ENCODE data around the gene TMPRSS11B.

Gene TMPRSS11B

DNA sequence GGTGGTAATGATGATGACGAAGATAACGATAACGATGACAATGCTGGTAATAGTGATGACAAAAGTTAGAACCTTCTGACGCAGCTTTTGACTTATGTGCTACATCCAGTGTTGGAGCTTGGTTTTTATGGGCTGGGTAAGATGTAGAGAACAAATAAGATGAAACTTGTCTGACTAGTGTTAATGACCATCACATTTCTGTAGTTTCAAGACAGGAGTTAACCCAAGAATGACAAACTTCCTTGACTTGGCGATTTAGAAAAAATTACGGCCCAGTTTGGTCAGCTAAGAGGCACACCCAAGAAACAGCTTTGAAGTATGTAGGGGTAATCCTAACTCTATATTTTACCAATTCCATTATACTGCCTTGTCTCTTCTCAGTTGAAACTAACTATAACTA lies at the start of gene TMPRSS11B:
Gene TMPRSS11B (minus strand): TSS at position 101 of the 400 bp plus-strand sequence. CDS start 136 bp downstream, outside the sequence.
- TF ChIP-seq CTCF (IDR thresholded peaks at IDR 0.05), result no peak
- no peak within 1 kb of the TSS for H3K4me2 ChIP-seq (ENCODE audit: low read length)
- H3K27me3 ChIP-seq (ENCODE audit: control insufficient read depth, insufficient read depth, low read length), result no peaks in the 10 kb centered on the region
- no peak within 1 kb of the TSS for H3K4me3 ChIP-seq (ENCODE audit: low read depth, low read length)
- no peaks in the 10 kb centered on the region for H3K36me3 ChIP-seq (ENCODE audit: control insufficient read depth, insufficient read depth, low read length)
- H3K9ac ChIP-seq, result no peak within 1 kb of the TSS
- no peak within 1 kb of the TSS for H3K27ac ChIP-seq
- H3K9me3 ChIP-seq (ENCODE audit: control insufficient read depth, low read length), result no peaks in the 10 kb centered on the region
- H3K79me2 ChIP-seq, result no peaks in the 10 kb centered on the region
- no peaks in the 10 kb centered on the region for H3K4me1 ChIP-seq
- H2AFZ ChIP-seq, result no peak within 1 kb of the TSS

DNA sequence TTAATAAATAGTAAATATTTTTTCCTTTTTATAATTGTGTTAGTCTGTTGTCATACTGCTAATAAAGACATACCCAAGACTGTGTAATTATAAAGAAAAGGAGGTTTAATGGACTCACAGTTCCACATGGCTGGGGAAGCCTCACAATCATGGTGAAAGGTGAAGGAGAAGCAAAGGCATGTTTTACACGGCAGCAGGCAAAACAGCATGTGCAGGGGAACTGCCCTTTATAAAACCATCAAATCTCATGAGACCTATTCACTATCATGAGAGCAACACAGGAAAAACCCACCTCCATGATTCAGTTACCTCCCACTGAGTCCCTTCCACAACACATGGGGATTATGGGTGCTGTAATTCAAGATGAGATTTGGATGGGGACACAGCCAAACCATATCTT lies 45.8 kb upstream of the TMPRSS11B start:
- no peaks in the 10 kb centered on the region for H3K4me1 ChIP-seq
- no peak overlapping the region for H3K4me3 ChIP-seq (ENCODE audit: low read depth, low read length)
- no peak overlapping the region for H2AFZ ChIP-seq
- no peak overlapping the region for H3K4me2 ChIP-seq (ENCODE audit: low read length)
- no peak for TF ChIP-seq CTCF (IDR thresholded peaks at IDR 0.05)
- no peaks in the 10 kb centered on the region for H3K79me2 ChIP-seq
- H3K27me3 ChIP-seq (ENCODE audit: control insufficient read depth, insufficient read depth, low read length), result no peaks in the 10 kb centered on the region
- H3K9ac ChIP-seq, result no peak overlapping the region
- H3K27ac ChIP-seq, result no peak overlapping the region
- no peaks in the 10 kb centered on the region for H3K36me3 ChIP-seq (ENCODE audit: control insufficient read depth, insufficient read depth, low read length)
- H3K9me3 ChIP-seq (ENCODE audit: control insufficient read depth, low read length), result no peaks in the 10 kb centered on the region

DNA sequence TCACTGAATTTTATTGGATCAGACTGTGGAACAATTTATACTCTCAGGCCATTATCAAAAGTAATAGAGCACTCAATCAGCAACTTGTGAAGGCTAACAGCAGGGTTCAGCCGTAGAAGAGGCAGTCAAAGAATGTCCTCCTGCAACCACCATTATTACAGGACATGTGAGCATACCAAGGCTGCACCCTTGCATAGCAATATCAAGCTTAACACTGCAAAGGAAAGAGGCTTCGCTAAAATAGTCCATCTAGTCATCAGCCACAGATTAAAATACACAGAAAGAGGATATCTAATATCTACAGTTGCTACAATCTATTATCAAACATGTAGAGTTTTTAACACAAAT lies 42.9 kb upstream of the TMPRSS11B start:
- no peak overlapping the region for H3K4me3 ChIP-seq (ENCODE audit: low read depth, low read length)
- H3K36me3 ChIP-seq (ENCODE audit: control insufficient read depth, insufficient read depth, low read length), result no peaks in the 10 kb centered on the region
- H2AFZ ChIP-seq, result no peak overlapping the region
- H3K27me3 ChIP-seq (ENCODE audit: control insufficient read depth, insufficient read depth, low read length), result no peaks in the 10 kb centered on the region
- no peak overlapping the region for H3K27ac ChIP-seq
- H3K79me2 ChIP-seq, result no peaks in the 10 kb centered on the region
- no peaks in the 10 kb centered on the region for H3K9me3 ChIP-seq (ENCODE audit: control insufficient read depth, low read length)
- no peak overlapping the region for H3K9ac ChIP-seq
- H3K4me1 ChIP-seq, result no peaks in the 10 kb centered on the region
- H3K4me2 ChIP-seq (ENCODE audit: low read length), result no peak overlapping the region
- TF ChIP-seq CTCF (IDR thresholded peaks at IDR 0.05), result no peak

DNA sequence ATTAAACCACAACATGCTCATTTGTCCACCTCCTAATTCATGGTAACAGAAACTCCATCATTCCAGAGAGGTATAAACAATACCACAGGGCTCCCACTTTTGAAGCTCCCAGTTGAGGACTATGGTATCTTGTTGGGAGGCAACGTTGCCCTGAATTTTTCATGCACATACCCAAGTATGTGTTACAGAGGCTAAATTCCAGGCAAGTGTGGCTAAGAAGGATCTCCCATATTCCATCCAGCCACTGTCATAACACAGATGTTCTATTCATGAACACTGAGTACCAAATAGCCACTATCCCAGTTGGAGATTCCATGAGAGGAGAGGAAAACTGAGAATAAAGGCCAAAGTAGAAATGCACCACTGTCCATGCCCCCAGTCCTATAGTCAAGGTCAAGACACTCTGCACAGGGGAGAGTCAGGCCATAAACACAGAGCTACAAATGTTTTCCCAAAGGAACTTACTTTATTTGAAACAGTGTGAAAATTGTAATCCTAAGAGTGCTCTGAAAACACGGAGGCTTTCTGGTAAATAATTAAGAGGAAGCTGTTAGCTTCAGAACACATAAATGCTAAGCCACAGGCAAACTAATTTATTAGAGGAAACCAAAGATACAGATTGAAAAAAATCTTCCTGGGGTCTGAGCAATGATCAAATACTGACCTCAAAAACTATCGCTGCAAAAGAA lies 42.4 kb upstream of the TMPRSS11B start:
- no peak overlapping the region for H2AFZ ChIP-seq
- H3K79me2 ChIP-seq, result no peaks in the 10 kb centered on the region
- no peak for TF ChIP-seq CTCF (IDR thresholded peaks at IDR 0.05)
- no peaks in the 10 kb centered on the region for H3K4me1 ChIP-seq
- H3K27me3 ChIP-seq (ENCODE audit: control insufficient read depth, insufficient read depth, low read length), result no peaks in the 10 kb centered on the region
- no peak overlapping the region for H3K4me3 ChIP-seq (ENCODE audit: low read depth, low read length)
- H3K9me3 ChIP-seq (ENCODE audit: control insufficient read depth, low read length), result no peaks in the 10 kb centered on the region
- H3K9ac ChIP-seq, result no peak overlapping the region
- no peak overlapping the region for H3K27ac ChIP-seq
- no peak overlapping the region for H3K4me2 ChIP-seq (ENCODE audit: low read length)
- H3K36me3 ChIP-seq (ENCODE audit: control insufficient read depth, insufficient read depth, low read length), result no peaks in the 10 kb centered on the region

GRCh38 chr4:68283714-68284113 lies 38.2 kb upstream of the TMPRSS11B start:
- Histone ChIP-seq H3K79me2 (no peaks in the 10 kb centered on the region), H3K4me1 (no peaks in the 10 kb centered on the region), H3K9me3 (ENCODE audit: control insufficient read depth, low read length) (no peaks in the 10 kb centered on the region), H3K4me3 (ENCODE audit: low read depth, low read length) (no peak overlapping the region), H3K4me2 (ENCODE audit: low read length) (no peak overlapping the region), H2AFZ (no peak overlapping the region), H3K9ac (no peak overlapping the region), H3K36me3 (ENCODE audit: control insufficient read depth, insufficient read depth, low read length) (no peaks in the 10 kb centered on the region), H3K27ac (no peak overlapping the region), H3K27me3 (ENCODE audit: control insufficient read depth, insufficient read depth, low read length) (no peaks in the 10 kb centered on the region)
- no peak for TF ChIP-seq CTCF (IDR thresholded peaks at IDR 0.05)
